ENCODE data around the gene ACAP3.

The ACAP3 gene

GRCh38 chr1:1302006-1302430 lies 5.7 kb downstream of the ACAP3 start:
- no peak for DNase-seq (ENCODE audit: low spot score)

- no peak for DNase-seq (ENCODE audit: low spot score)
Observed at GRCh38 chr1:1300352-1300739, 7.4 kb downstream of the ACAP3 start.

GRCh38 chr1:1299686-1300351 lies 7.9 kb downstream of the ACAP3 start:
- DNase-seq (ENCODE audit: low spot score) = no peak

- peak; percentile 70 for DNase-seq (ENCODE audit: low spot score)
Observed at GRCh38 chr1:1298861-1299685, 8.7 kb downstream of the ACAP3 start.

- no peak for DNase-seq (ENCODE audit: low spot score)
Observed at GRCh38 chr1:1297802-1298424, 9.8 kb downstream of the ACAP3 start.

- no peak for DNase-seq (ENCODE audit: low spot score)
Observed at GRCh38 chr1:1296070-1297061, 11.4 kb downstream of the ACAP3 start.

- DNase-seq (ENCODE audit: low spot score) = no peak
Observed at GRCh38 chr1:1295154-1295923, 12.4 kb downstream of the ACAP3 start.

GRCh38 chr1:1294250-1294890 lies 13.4 kb downstream of the ACAP3 start:
- no peak for DNase-seq (ENCODE audit: low spot score)

GRCh38 chr1:1293263-1294249 lies 14.2 kb downstream of the ACAP3 start:
- no peak for DNase-seq (ENCODE audit: low spot score)

GRCh38 chr1:1292851-1293250 lies 14.9 kb downstream of the ACAP3 start:
- DNase-seq (ENCODE audit: low spot score) = no peak

- DNase-seq (ENCODE audit: low spot score) = no peak
Observed at GRCh38 chr1:1292442-1292779, 15.3 kb downstream of the ACAP3 start.

GRCh38 chr1:1291548-1292441 lies 15.9 kb downstream of the ACAP3 start:
- peak; percentile 71 for DNase-seq (ENCODE audit: low spot score)

GRCh38 chr1:1291023-1291528 lies 16.7 kb downstream of the ACAP3 start:
- no peak for DNase-seq (ENCODE audit: low spot score)

GRCh38 chr1:1290238-1290731 lies 17.4 kb downstream of the ACAP3 start:
- DNase-seq (ENCODE audit: low spot score) = peak; percentile 77

- DNase-seq (ENCODE audit: low spot score) = no peak
Observed at GRCh38 chr1:1287288-1288110, 20.2 kb downstream of the ACAP3 start.
